K562 (cell line): Measurements from ENCODE around the gene IDUA. TPM values are rescaled to one million over a fixed set of nuclear protein-coding genes. Genes with fewer than 3 reads are reported as not detected.

Experiments used
- BRF2 ChIP-seq: IDR thresholded peaks from 3 replicates; pipeline ENCODE4 v1.6.1; 2011; ENCODE audit warnings: borderline replicate concordance, mild to moderate bottlenecking; ENCODE audit not compliant: insufficient read length, insufficient read depth
- FOXK2 ChIP-seq, 2 experiments: fragments of 450-650 bp; IDR thresholded peaks in 1 of 2; conservative IDR thresholded peaks in 1 of 2; 2 replicates each; pipeline ENCODE4 v1.6.1; 2016; ENCODE audit warnings: low read depth in 2 of 2, mild to moderate bottlenecking in 1 of 2
- HDAC2 ChIP-seq: fragments of 450-650 bp; IDR thresholded peaks from 2 replicates; pipeline ENCODE4 v1.6.1; 2016; ENCODE audit warnings: mild to moderate bottlenecking
- HIVEP1 ChIP-seq: fragments of 250-450 bp; sonication (Bioruptor Pico); IDR thresholded peaks from 2 replicates; pipeline ENCODE4 v1.4.0; 2020; ENCODE audit warnings: mild to moderate bottlenecking
- HNRNPK ChIP-seq: fragments of 200-400 bp; formaldehyde crosslinking; IDR thresholded peaks from one replicate; pipeline ENCODE4 v1.6.1; 2018; ENCODE audit warnings: mild to moderate bottlenecking, low read depth, low read length; ENCODE audit not compliant: poor library complexity, severe bottlenecking
- ILF3 ChIP-seq: fragments of 450-650 bp; IDR thresholded peaks from 2 replicates; pipeline ENCODE4 v1.6.1; 2018; ENCODE audit warnings: antibody characterized with exemption, mild to moderate bottlenecking, moderate library complexity, borderline replicate concordance
- ILK ChIP-seq: fragments of 450-650 bp; IDR thresholded peaks from 2 replicates; pipeline ENCODE4 v1.6.1; 2016; ENCODE audit warnings: missing genetic modification characterization, low read depth, mild to moderate bottlenecking, missing compliant biosample characterization, moderate library complexity, borderline replicate concordance
- JUNB ChIP-seq: fragments of 450-650 bp; formaldehyde crosslinking; conservative IDR thresholded peaks from 2 replicates; pipeline ENCODE4 v1.4.0; 2020; ENCODE audit warnings: mild to moderate bottlenecking
- KLF6 ChIP-seq: fragments of 250-450 bp; sonication (Bioruptor Pico); IDR thresholded peaks from 2 replicates; pipeline ENCODE4 v1.4.0; 2020; ENCODE audit warnings: mild to moderate bottlenecking, moderate library complexity, borderline replicate concordance
- MTA1 ChIP-seq: fragments of 450-650 bp; IDR thresholded peaks from 2 replicates; pipeline ENCODE4 v1.6.1; 2017; ENCODE audit warnings: borderline replicate concordance
- MXI1 ChIP-seq: IDR thresholded peaks from 2 replicates; pipeline ENCODE4 v1.6.1; 2011; ENCODE audit warnings: low read depth, mild to moderate bottlenecking, improper control_type of control experiment, low read length
- PHF20 ChIP-seq: fragments of 450-650 bp; IDR thresholded peaks from 2 replicates; pipeline ENCODE4 v1.6.1; 2018; ENCODE audit not compliant: partially characterized antibody
- PTTG1 ChIP-seq: fragments of 450-650 bp; IDR thresholded peaks from 2 replicates; pipeline ENCODE4 v1.6.1; 2016; ENCODE audit warnings: low read depth, mild to moderate bottlenecking, missing genetic modification characterization, missing compliant biosample characterization
- RFX1 ChIP-seq: fragments of 450-650 bp; IDR thresholded peaks from 2 replicates; pipeline ENCODE4 v1.6.1; 2016; ENCODE audit warnings: mild to moderate bottlenecking, moderate library complexity
- SAP30 ChIP-seq: fragments of 200-600 bp; sonication (generic); IDR thresholded peaks from 2 replicates; pipeline ENCODE4 v1.6.1; 2012; ENCODE audit warnings: borderline replicate concordance, low read depth, mild to moderate bottlenecking, moderate library complexity, low read length, control low read depth, inconsistent platforms; ENCODE audit not compliant: insufficient read depth, poor library complexity, severe bottlenecking
- SMAD4 ChIP-seq: fragments of 250-450 bp; sonication (Bioruptor Pico); conservative IDR thresholded peaks from 2 replicates; pipeline ENCODE4 v1.8.0; 2021; ENCODE audit warnings: inconsistent platforms, mild to moderate bottlenecking, moderate library complexity
- SMARCE1 ChIP-seq: fragments of 450-650 bp; IDR thresholded peaks from 2 replicates; pipeline ENCODE4 v1.7.1; 2016; ENCODE audit warnings: mild to moderate bottlenecking
- SRSF1 ChIP-seq: fragments of 200-400 bp; formaldehyde crosslinking; IDR thresholded peaks from 2 replicates; pipeline ENCODE4 v1.6.1; 2017; ENCODE audit warnings: mild to moderate bottlenecking, low read depth, low read length, moderate library complexity
- TBP ChIP-seq: optimal IDR thresholded peaks from 2 replicates; pipeline ENCODE3; 2011; ENCODE audit warnings: low read depth, low read length, improper control_type of control experiment
- ZBTB43 ChIP-seq: sonication (generic); formaldehyde crosslinking; IDR thresholded peaks from 2 replicates; pipeline ENCODE4 v1.8.0; 2023; ENCODE audit warnings: mild to moderate bottlenecking, missing genetic modification reagents
- ZKSCAN3 ChIP-seq: fragments of 250-450 bp; sonication (Bioruptor Pico); IDR thresholded peaks from 2 replicates; pipeline ENCODE4 v1.4.0; 2020
- ZKSCAN8 ChIP-seq: fragments of 200-800 bp; sonication (Bioruptor generic); IDR thresholded peaks from 2 replicates; pipeline ENCODE4 v1.6.1; 2016; ENCODE audit warnings: missing genetic modification characterization, missing compliant biosample characterization
- ZNF316 ChIP-seq: fragments of 450-650 bp; IDR thresholded peaks from 2 replicates; pipeline ENCODE4 v1.6.1; 2016
- ZNF354B ChIP-seq: fragments of 250-450 bp; sonication (Bioruptor Pico); IDR thresholded peaks from 2 replicates; pipeline ENCODE4 v1.4.0; 2020
- ZNF444 ChIP-seq: fragments of 250-450 bp; sonication (Bioruptor Pico); IDR thresholded peaks from 2 replicates; pipeline ENCODE4 v1.4.0; 2020; ENCODE audit warnings: mild to moderate bottlenecking, moderate library complexity
- ZNF717 ChIP-seq: fragments of 250-450 bp; sonication (Bioruptor Pico); IDR thresholded peaks from 2 replicates; pipeline ENCODE4 v1.5.0; 2021
- ZNF75A ChIP-seq: fragments of 450-650 bp; formaldehyde crosslinking; IDR thresholded peaks from 2 replicates; pipeline ENCODE4 v1.4.0; 2020; ENCODE audit warnings: mild to moderate bottlenecking
- ZSCAN29 ChIP-seq: fragments of 450-650 bp; IDR thresholded peaks from 2 replicates; pipeline ENCODE4 v1.6.1; 2017
- polyA plus RNA-seq, 8 experiments: library from polyadenylated mRNA; depleted of rRNA in 4 of 8; stranded (reverse) in 5 of 8; unstranded in 3 of 8; fragments of >200 nt; fragmentation: Nextera tagmentation in 2 of 8; fragmentation: Illumina TruSeq in 1 of 8; extraction: Ambion mirVana in 2 of 8; extraction: Trizol in 1 of 8; gene quantifications; 2 replicates each; pipeline versions ENCODE4 v1.2.1 to v1.2.3, GENCODE V29; 2011 to 2014; ENCODE audit warnings: inconsistent platforms in 1 of 8, missing spikeins in 1 of 8
- total RNA-seq, 7 experiments: library from RNA; depleted of rRNA in 6 of 7; stranded (reverse); fragments of >200 nt in 6 of 7; fragmentation: Illumina TruSeq in 2 of 7; extraction: Trizol in 2 of 7; gene quantifications; 2 replicates each; pipeline versions ENCODE4 v1.2.1 to v1.2.3, GENCODE V29; 2011 to 2021; ENCODE audit warnings: low replicate concordance in 1 of 7
- TF ChIP-seq, protein P1 (sequence below): fragments of 450-650 bp; IDR thresholded peaks from 2 replicates; pipeline ENCODE4 v1.6.1; 2016; ENCODE audit warnings: low read depth, mild to moderate bottlenecking, moderate library complexity

Gene IDUA
- total and polyA plus RNA-seq, 9 of the 15 experiments (the other 6 are each of a cell fraction or from before 2014, with no cell fraction given): 0.04 to 16.1 (median 1.2) TPM

DNA sequence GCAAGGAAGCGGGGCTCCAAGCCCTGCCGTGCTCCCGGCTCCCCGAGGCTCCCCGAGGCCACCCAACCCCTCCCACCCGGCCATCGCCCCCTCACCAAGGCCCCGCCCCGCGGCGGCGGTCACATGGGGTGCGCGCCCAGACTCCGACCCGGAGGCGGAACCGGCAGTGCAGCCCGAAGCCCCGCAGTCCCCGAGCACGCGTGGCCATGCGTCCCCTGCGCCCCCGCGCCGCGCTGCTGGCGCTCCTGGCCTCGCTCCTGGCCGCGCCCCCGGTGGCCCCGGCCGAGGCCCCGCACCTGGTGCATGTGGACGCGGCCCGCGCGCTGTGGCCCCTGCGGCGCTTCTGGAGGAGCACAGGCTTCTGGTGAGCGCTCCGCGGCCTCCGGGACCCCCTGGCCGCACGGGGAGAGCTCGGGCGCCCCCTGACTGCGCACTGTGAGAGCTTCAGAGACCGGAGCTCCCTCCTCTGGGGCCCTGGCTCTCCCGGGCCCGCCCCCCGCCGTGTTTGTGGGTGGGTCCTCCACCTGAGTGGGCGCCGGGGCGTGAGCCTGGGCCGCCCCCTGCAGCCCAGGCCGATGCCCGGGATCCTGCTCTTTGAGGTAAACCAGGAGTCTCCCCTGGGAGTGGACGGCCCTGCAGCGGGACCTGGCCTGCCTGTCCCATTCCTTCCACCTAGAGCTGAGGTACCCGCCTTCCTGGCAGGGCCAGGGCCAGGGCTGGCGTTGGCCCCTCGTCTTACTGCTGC is at the start of gene IDUA (continued):
- peak; percentile 82 for TF ChIP-seq SAP30
- no peak for TF ChIP-seq MTA1
- no peak for TF ChIP-seq ZKSCAN3 (CRISPR knock-in tag)
- TF ChIP-seq RFX1: no peak
- no peak for TF ChIP-seq SRSF1
- TF ChIP-seq SMARCE1: no peak
- no peak for TF ChIP-seq ILK
- no peak for TF ChIP-seq ZKSCAN8 (CRISPR knock-in tag)
- TF ChIP-seq MXI1: peak; percentile 15; the same call in 1 of the 2 replicates
- TF ChIP-seq TBP: peak; percentile 14
- no peak for TF ChIP-seq HNRNPK
- peak; percentile 28; the same call in 1 of the 2 replicates for TF ChIP-seq ZSCAN29
- TF ChIP-seq ZNF444 (CRISPR knock-in tag): no peak; the same call in 1 of the 2 replicates
- no peak for TF ChIP-seq PTTG1
- TF ChIP-seq ZBTB43 (CRISPR knock-in tag): no peak
- no peak for TF ChIP-seq HIVEP1
- no peak for TF ChIP-seq ZNF354B (CRISPR knock-in tag)
- no peak for TF ChIP-seq PHF20
- TF ChIP-seq ZNF717 (CRISPR knock-in tag): no peak
- TF ChIP-seq BRF2: no peak
- TF ChIP-seq ZNF75A (CRISPR knock-in tag): no peak
- TF ChIP-seq JUNB (CRISPR knock-in tag): no peak
- TF ChIP-seq ILF3: 0 out of 2 replicates have a peak, but pooled peaks have one; percentile 79
- TF ChIP-seq HDAC2: no peak
- TF ChIP-seq, protein P1, sequence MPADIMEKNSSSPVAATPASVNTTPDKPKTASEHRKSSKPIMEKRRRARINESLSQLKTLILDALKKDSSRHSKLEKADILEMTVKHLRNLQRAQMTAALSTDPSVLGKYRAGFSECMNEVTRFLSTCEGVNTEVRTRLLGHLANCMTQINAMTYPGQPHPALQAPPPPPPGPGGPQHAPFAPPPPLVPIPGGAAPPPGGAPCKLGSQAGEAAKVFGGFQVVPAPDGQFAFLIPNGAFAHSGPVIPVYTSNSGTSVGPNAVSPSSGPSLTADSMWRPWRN: no peak
- peak; percentile 82; the same call in 1 of the 2 replicates for TF ChIP-seq SMAD4 (CRISPR knock-in tag)
- TF ChIP-seq FOXK2 (conservative IDR thresholded peaks at IDR 0.05 in 1 of 2, IDR thresholded peaks at IDR 0.05 in 1 of 2; ENCODE audit: low read depth in 2 of 2): no peak
- TF ChIP-seq ZNF316: no peak
- TF ChIP-seq KLF6: no peak
